H1 (cell line): ENCODE results near the gene ASTN2. TPM values are rescaled to one million over a fixed set of nuclear protein-coding genes. Genes with fewer than 3 reads are reported as not detected.

Experiments
- CTCF ChIA-PET: fragments of 300-600 bp; sonication (Branson Sonifier 250); formaldehyde crosslinking; loops from one replicate; lab custom pipeline; 2021; ENCODE audit not compliant: partially characterized antibody; lab: Charles Lee
- POLR2A ChIA-PET: fragments of 300-600 bp; sonication (Branson Sonifier 250); formaldehyde crosslinking; loops from one replicate; lab custom pipeline; 2021; ENCODE audit warnings: inconsistent platforms; ENCODE audit not compliant: partially characterized antibody; lab: Charles Lee
- DNase-seq, 2 experiments: peaks; one replicate each; pipeline versions ENCODE4 v3.0.0 to v3.0.0-alpha.2; 2010 to 2022; ENCODE audit warnings: low spot score in 2 of 2, low read depth in 1 of 2, mixed read lengths in 1 of 2
- FAIRE-seq: peaks from 2 replicates; lab custom pipeline; 2011; peaks lifted over from hg19 to GRCh38; lab: Jason Lieb, UNC
- H2AFZ ChIP-seq: 2 replicates; pipeline ENCODE4 v1.8.1; 2012; ENCODE audit warnings: low read length, inconsistent platforms
- H2AK5ac ChIP-seq: 2 replicates; pipeline ENCODE4 v1.6.1; 2013; ENCODE audit warnings: low read depth, low read length
- H2BK120ac ChIP-seq: replicated peaks from 2 replicates; pipeline ENCODE3; 2013; ENCODE audit warnings: low read depth, low read length, inconsistent platforms
- H2BK12ac ChIP-seq: 2 replicates; pipeline ENCODE4 v1.6.1; 2013; ENCODE audit warnings: low read depth, low read length
- H2BK15ac ChIP-seq: 2 replicates; pipeline ENCODE4 v1.6.1; 2013; ENCODE audit warnings: low read length
- H2BK20ac ChIP-seq: 2 replicates; pipeline ENCODE4 v1.6.1; 2013; ENCODE audit warnings: low read length
- H2BK5ac ChIP-seq: 2 replicates; pipeline ENCODE4 v1.6.1; 2013; ENCODE audit warnings: low read depth, low read length
- H3K14ac ChIP-seq: 2 replicates; pipeline ENCODE4 v1.6.1; 2013; ENCODE audit warnings: inconsistent platforms; ENCODE audit not compliant: insufficient read length
- H3K18ac ChIP-seq: 2 replicates; pipeline ENCODE4 v1.6.1; 2013; ENCODE audit warnings: low read length; ENCODE audit errors: extremely low read depth
- H3K23ac ChIP-seq: 2 replicates; pipeline ENCODE4 v1.6.1; 2013; ENCODE audit warnings: inconsistent platforms; ENCODE audit not compliant: insufficient read length
- H3K23me2 ChIP-seq: 2 replicates; pipeline ENCODE4 v1.6.1; 2013; ENCODE audit warnings: low read depth, low read length
- H3K27ac ChIP-seq: 2 replicates; pipeline ENCODE4 v1.6.1; 2011; ENCODE audit warnings: low read depth, low read length, inconsistent platforms
- H3K27me3 ChIP-seq, 4 experiments: replicated peaks in 1 of 4; 1 replicate in 1 of 4; 2 replicates in 3 of 4; pipeline versions ENCODE4 v1.6.1 to v1.8.1; 2011 to 2013; ENCODE audit warnings: low read length in 3 of 4, mild to moderate bottlenecking in 3 of 4, inconsistent platforms in 2 of 4, mixed read lengths in 2 of 4, moderate library complexity in 1 of 4; ENCODE audit not compliant: control insufficient read depth in 3 of 4, insufficient read depth in 3 of 4; ENCODE audit errors: extremely low read depth in 1 of 4
- H3K36me3 ChIP-seq, 4 experiments: 2 replicates each; pipeline versions ENCODE4 v1.6.1 to v1.8.1; 2011 to 2013; ENCODE audit warnings: mild to moderate bottlenecking in 4 of 4, low read length in 3 of 4, moderate library complexity in 2 of 4, control low read depth in 1 of 4, inconsistent platforms in 1 of 4; ENCODE audit not compliant: insufficient read depth in 4 of 4, control insufficient read depth in 2 of 4
- H3K4ac ChIP-seq: replicated peaks from 2 replicates; pipeline ENCODE3; 2013; ENCODE audit warnings: low read length, low read depth, mixed read lengths, inconsistent platforms; ENCODE audit not compliant: insufficient read length
- H3K4me1 ChIP-seq, 4 experiments: replicated peaks in 1 of 4; 1 replicate in 1 of 4; 2 replicates in 3 of 4; pipeline versions ENCODE4 v1.6.1 to v1.8.1; 2011 to 2013; ENCODE audit warnings: low read length in 3 of 4, inconsistent platforms in 2 of 4, mixed read lengths in 1 of 4; ENCODE audit not compliant: insufficient read depth in 4 of 4, control insufficient read depth in 3 of 4
- H3K4me2 ChIP-seq, 2 experiments: 2 replicates each; pipeline versions ENCODE4 v1.6.1 to v1.8.1; 2011 to 2013; ENCODE audit warnings: low read depth in 2 of 2, low read length in 2 of 2, control low read depth in 1 of 2, inconsistent platforms in 1 of 2, mild to moderate bottlenecking in 1 of 2; ENCODE audit not compliant: insufficient read depth in 1 of 2
- H3K4me3 ChIP-seq, 4 experiments: fragments of 200-600, 300-600 bp in 1 of 4; sonication (generic), shearing (Covaris generic), sonication (Bioruptor Twin) in 1 of 4; 2 replicates each; pipeline versions ENCODE4 v1.5.1 to v1.8.1; 2011 to 2016; ENCODE audit warnings: low read length in 4 of 4, low read depth in 3 of 4, control low read depth in 2 of 4, inconsistent platforms in 2 of 4, mild to moderate bottlenecking in 2 of 4, mixed read lengths in 1 of 4, moderate library complexity in 1 of 4; ENCODE audit not compliant: insufficient read depth in 2 of 4; ENCODE audit errors: extremely low read depth in 1 of 4
- H3K56ac ChIP-seq: replicated peaks from 2 replicates; pipeline ENCODE3; 2013; ENCODE audit warnings: low read depth, mild to moderate bottlenecking, mixed read lengths, low read length, inconsistent platforms; ENCODE audit not compliant: insufficient read length
- H3K79me1 ChIP-seq: 2 replicates; pipeline ENCODE4 v1.6.1; 2013; ENCODE audit warnings: low read depth, low read length, control low read depth
- H3K79me2 ChIP-seq, 2 experiments: 2 replicates each; pipeline versions ENCODE4 v1.6.1 to v1.8.1; 2012 to 2013; ENCODE audit warnings: low read length in 2 of 2, mild to moderate bottlenecking in 2 of 2, inconsistent platforms in 1 of 2; ENCODE audit not compliant: insufficient read depth in 2 of 2, control insufficient read depth in 1 of 2
- H3K9ac ChIP-seq, 4 experiments: replicated peaks in 1 of 4; 1 replicate in 1 of 4; 2 replicates in 3 of 4; pipeline versions ENCODE4 v1.6.1 to v1.8.1; 2011 to 2013; ENCODE audit warnings: low read depth in 3 of 4, low read length in 3 of 4, control low read depth in 2 of 4, mild to moderate bottlenecking in 2 of 4, moderate library complexity in 2 of 4, inconsistent platforms in 1 of 4; ENCODE audit errors: extremely low read depth in 1 of 4
- H3K9me3 ChIP-seq, 2 experiments: 2 replicates each; pipeline versions ENCODE4 v1.6.1 to v1.8.1; 2012 to 2013; ENCODE audit warnings: mild to moderate bottlenecking in 2 of 2, moderate library complexity in 2 of 2, control low read depth in 1 of 2, inconsistent platforms in 1 of 2, low read depth in 1 of 2, low read length in 1 of 2, mixed read lengths in 1 of 2; ENCODE audit not compliant: insufficient read depth in 2 of 2
- H4K20me1 ChIP-seq, 2 experiments: replicated peaks in 1 of 2; 2 replicates each; pipeline versions ENCODE3 to v1.8.1; 2011 to 2013; ENCODE audit warnings: inconsistent platforms in 2 of 2, low read length in 2 of 2, mild to moderate bottlenecking in 1 of 2; ENCODE audit not compliant: insufficient read depth in 2 of 2, control insufficient read depth in 1 of 2
- H4K5ac ChIP-seq: 2 replicates; pipeline ENCODE4 v1.6.1; 2013; ENCODE audit warnings: low read length, low read depth, mixed read lengths, inconsistent platforms; ENCODE audit not compliant: insufficient read length
- H4K8ac ChIP-seq: 2 replicates; pipeline ENCODE4 v1.8.0; 2013; ENCODE audit warnings: mild to moderate bottlenecking, moderate library complexity, low read length, inconsistent platforms; ENCODE audit not compliant: insufficient read depth; ENCODE audit errors: extremely low read depth
- H4K91ac ChIP-seq: replicated peaks from 2 replicates; pipeline ENCODE3; 2013; ENCODE audit warnings: low read length, mixed read lengths, inconsistent platforms; ENCODE audit not compliant: insufficient read length
- BACH1 ChIP-seq: IDR thresholded peaks from 2 replicates; pipeline ENCODE4 v1.6.1; 2012; ENCODE audit warnings: low read length, improper control_type of control experiment
- BCL11A ChIP-seq, 2 experiments: IDR thresholded peaks; one replicate each; pipeline ENCODE4 v1.6.1; 2011; ENCODE audit warnings: low read depth in 2 of 2, low read length in 2 of 2, mild to moderate bottlenecking in 2 of 2
- E2F6 ChIP-seq: IDR thresholded peaks from 2 replicates; pipeline ENCODE4 v1.6.1; 2012; ENCODE audit warnings: inconsistent platforms
- FOSL1 ChIP-seq: IDR thresholded peaks from 2 replicates; pipeline ENCODE4 v1.6.1; 2011; ENCODE audit warnings: mild to moderate bottlenecking, low read depth, low read length, moderate library complexity; ENCODE audit not compliant: insufficient read depth
- GTF2F1 ChIP-seq: IDR thresholded peaks from 2 replicates; pipeline ENCODE4 v1.6.1; 2012; ENCODE audit warnings: low read depth, low read length, improper control_type of control experiment, borderline replicate concordance
- HDAC2 ChIP-seq, 2 experiments: fragments of 300-600 bp in 1 of 2; sonication (generic) in 1 of 2; IDR thresholded peaks; 2 replicates each; pipeline ENCODE4 v1.6.1; 2011 to 2012; ENCODE audit warnings: low read depth in 2 of 2, low read length in 2 of 2, mild to moderate bottlenecking in 2 of 2, moderate library complexity in 2 of 2, borderline replicate concordance in 1 of 2, inconsistent platforms in 1 of 2
- KDM5A ChIP-seq: fragments of 200-600 bp; IDR thresholded peaks from 2 replicates; pipeline ENCODE4 v1.7.1; 2012; ENCODE audit warnings: mild to moderate bottlenecking, low read length, inconsistent platforms, mixed read lengths
- NANOG ChIP-seq: IDR thresholded peaks from 2 replicates; pipeline ENCODE4 v1.6.1; 2011; ENCODE audit warnings: low read length, low read depth, mild to moderate bottlenecking, inconsistent platforms; ENCODE audit not compliant: insufficient read depth, poor library complexity, severe bottlenecking
- NRF1 ChIP-seq: IDR thresholded peaks from 2 replicates; pipeline ENCODE4 v1.6.1; 2011; ENCODE audit warnings: mild to moderate bottlenecking, low read depth, low read length, improper control_type of control experiment
- POU5F1 ChIP-seq: IDR thresholded peaks from 2 replicates; pipeline ENCODE4 v1.6.1; 2011; ENCODE audit warnings: low read depth, mild to moderate bottlenecking, low read length, moderate library complexity
- RFX5 ChIP-seq: IDR thresholded peaks from 2 replicates; pipeline ENCODE4 v1.6.1; 2011; ENCODE audit warnings: low read depth, low read length, improper control_type of control experiment, borderline replicate concordance
- SAP30 ChIP-seq: fragments of 300-600 bp; sonication (generic); IDR thresholded peaks from 2 replicates; pipeline ENCODE4 v1.7.1; 2012; ENCODE audit warnings: low read length, moderate library complexity, mild to moderate bottlenecking, inconsistent platforms; ENCODE audit not compliant: insufficient read depth, insufficient replicate concordance
- TAF1 ChIP-seq: IDR thresholded peaks from 2 replicates; pipeline ENCODE4 v1.6.1; 2011; ENCODE audit warnings: mild to moderate bottlenecking, low read depth, low read length
- TCF12 ChIP-seq: IDR thresholded peaks from 2 replicates; pipeline ENCODE4 v1.6.1; 2011; ENCODE audit warnings: low read depth, mild to moderate bottlenecking, low read length
- WGBS, 2 experiments: shearing (Covaris generic) in 1 of 2; methylation state at CpG; one replicate each; pipeline versions ENCODE4 v1.1.6 to v1.1.7; 2013 to 2015; ENCODE audit warnings: low lambda C conversion rate in 2 of 2, mixed read lengths in 2 of 2, inconsistent platforms in 1 of 2, low coverage in 1 of 2, missing lambda C conversion rate in 1 of 2; ENCODE audit not compliant: insufficient replicate concordance in 2 of 2, insufficient coverage in 1 of 2, insufficient read length in 1 of 2; ENCODE audit errors: extremely low coverage in 1 of 2, missing lambda C conversion rate in 1 of 2; 5-methylcytosine and 5-hydroxymethylcytosine counted together
- polyA plus RNA-seq, 7 experiments: library from polyadenylated mRNA; depleted of rRNA in 3 of 7; stranded (reverse) in 5 of 7; unstranded in 2 of 7; fragments of >200 nt in 5 of 7; fragments of 200-250 nt in 2 of 7; gene quantifications; 1 replicate in 5 of 7; 2 replicates in 1 of 7; 4 replicates in 1 of 7; pipeline versions ENCODE4 v1.2.1 to v1.2.3, GENCODE V29; 2011 to 2013; ENCODE audit warnings: missing spikeins in 2 of 7, mixed read lengths in 2 of 7
- total RNA-seq: library from RNA; stranded (reverse); fragmentation: NEBNext Ultra II Directional; extraction: Animal tissue kit (Norgen Biotek cat#: 25700); gene quantifications from 2 replicates; pipeline ENCODE4 v1.2.1, GENCODE V29; 2021

The ASTN2 gene
- total and polyA plus RNA-seq, 2 of the 8 experiments (the other 6 are each of a cell fraction or from before 2014, with no cell fraction given), result 8.2 to 13.7 TPM

GRCh38 chr9:116587919-116588318 lies 826.9 kb downstream of the ASTN2 start:
- Histone ChIP-seq H3K56ac (no peak overlapping the region), H2BK120ac (no peak overlapping the region), H2BK15ac (no peak overlapping the region), H2AFZ (no peak overlapping the region), H3K23me2 (no peaks in the 10 kb centered on the region; the same call in 1 of the 2 replicates), H4K91ac (no peak overlapping the region), H3K18ac (no peak overlapping the region), H4K8ac (no peak overlapping the region), H3K4me3 (no peak overlapping the region), H3K14ac (no peak overlapping the region), H3K36me3 (no peaks in the 10 kb centered on the region), H3K27ac (no peak overlapping the region), H3K9ac (no peak overlapping the region), H2BK5ac (no peak overlapping the region), H3K27me3 (no peaks in the 10 kb centered on the region), H4K20me1 (no peaks in the 10 kb centered on the region), H2BK20ac (no peak overlapping the region), H3K4me1 (peaks cover 0 to 3% (median 1%) of the 10 kb centered on the region in 4 experiments; a peak in 1 of 7 replicates), H3K4me2 (no peak overlapping the region), H2AK5ac (no peak overlapping the region), H4K5ac (no peak overlapping the region), H3K23ac (no peak overlapping the region), H3K79me2 (no peaks in the 10 kb centered on the region), H3K79me1 (no peaks in the 10 kb centered on the region), H2BK12ac (no peak overlapping the region), H3K9me3 (no peaks in the 10 kb centered on the region; a peak in 1 of 4 replicates), H3K4ac (no peak overlapping the region)
- CTCF ChIA-PET, result interaction anchor here (0.7 to 6.4 kb wide), 12 partner anchors 8 to 104 kb away, joined by 3 to 66 read pairs (median 6); no protein-coding TSS in a partner anchor
- FAIRE-seq (no peak), DNase-seq (no peak)
- WGBS, 2 experiments, result 89% methylated on average over 1 of the region's 1 CpG; no CpG with 5 or more reads in 1 of the 2 experiments
- POLR2A ChIA-PET, result no interaction called here
- TF ChIP-seq KDM5A, result no peak
- TF ChIP-seq POU5F1, result no peak
- TF ChIP-seq RFX5, result no peak
- no peak for TF ChIP-seq BACH1
- no peak for TF ChIP-seq FOSL1
- TF ChIP-seq BCL11A (IDR thresholded peaks at IDR 0.05; ENCODE audit: low read depth in 2 of 2, low read length in 2 of 2), result no peak
- TF ChIP-seq E2F6, result no peak
- no peak for TF ChIP-seq HDAC2 (IDR thresholded peaks at IDR 0.05; ENCODE audit: borderline replicate concordance in 1 of 2, low read depth in 2 of 2, low read length in 2 of 2)
- no peak for TF ChIP-seq TAF1
- no peak for TF ChIP-seq NANOG
- no peak for TF ChIP-seq NRF1
- TF ChIP-seq TCF12, result no peak
- no peak for TF ChIP-seq SAP30
- no peak for TF ChIP-seq GTF2F1
